Astrocyte (in vitro differentiated cells and primary cell): ENCODE measurements around the gene CYP1A2. TPM values are rescaled to one million over a fixed set of nuclear protein-coding genes. Genes with fewer than 3 reads are reported as not detected.

Source experiments
- DNase-seq: peaks from one replicate; pipeline ENCODE4 v3.0.0-alpha.2; 2010; ENCODE audit warnings: low read depth
- FAIRE-seq: peaks from 2 replicates; lab custom pipeline; 2011; peaks lifted over from hg19 to GRCh38; lab: Jason Lieb, UNC
- H2AFZ ChIP-seq: 2 replicates; pipeline ENCODE4 v1.6.0; 2012; ENCODE audit warnings: low read depth, low read length, inconsistent platforms
- H3K27ac ChIP-seq: 2 replicates; pipeline ENCODE4 v1.5.1; 2011; ENCODE audit warnings: low read depth, low read length, inconsistent platforms
- H3K27me3 ChIP-seq: 2 replicates; pipeline ENCODE4 v1.6.0; 2011; ENCODE audit warnings: low read length, inconsistent platforms; ENCODE audit not compliant: insufficient read depth
- H3K36me3 ChIP-seq: 2 replicates; pipeline ENCODE4 v1.5.1; 2011; ENCODE audit warnings: low read length, inconsistent platforms; ENCODE audit not compliant: insufficient read depth
- H3K4me1 ChIP-seq: 2 replicates; pipeline ENCODE4 v1.5.1; 2011; ENCODE audit warnings: low read length, inconsistent platforms; ENCODE audit not compliant: insufficient read depth
- H3K4me2 ChIP-seq: 2 replicates; pipeline ENCODE4 v1.6.0; 2012; ENCODE audit warnings: low read length, inconsistent platforms
- H3K4me3 ChIP-seq: 2 replicates; pipeline ENCODE4 v1.5.1; 2011; ENCODE audit warnings: low read depth, mild to moderate bottlenecking, low read length, inconsistent platforms; ENCODE audit not compliant: insufficient read depth
- H3K79me2 ChIP-seq: 2 replicates; pipeline ENCODE4 v1.6.0; 2012; ENCODE audit warnings: mild to moderate bottlenecking, low read length, inconsistent platforms; ENCODE audit not compliant: insufficient read depth
- H3K9ac ChIP-seq: 2 replicates; pipeline ENCODE4 v1.6.0; 2012; ENCODE audit warnings: mild to moderate bottlenecking, low read length, inconsistent platforms
- H3K9me3 ChIP-seq: 2 replicates; pipeline ENCODE4 v1.5.1; 2012; ENCODE audit warnings: low read depth, mild to moderate bottlenecking, low read length, inconsistent platforms; ENCODE audit not compliant: insufficient read depth
- H4K20me1 ChIP-seq: 2 replicates; pipeline ENCODE4 v1.6.0; 2012; ENCODE audit warnings: low read length, inconsistent platforms; ENCODE audit not compliant: insufficient read depth
- H3K27ac Mint-ChIP-seq: one replicate; pipeline ENCODE4 v1.8.0; 2021; ENCODE audit warnings: mild to moderate bottlenecking, mixed read lengths; ENCODE audit not compliant: unreplicated experiment
- H3K27me3 Mint-ChIP-seq: one replicate; pipeline ENCODE4 v1.8.0; 2021; ENCODE audit warnings: low read depth, mixed read lengths; ENCODE audit not compliant: unreplicated experiment
- H3K36me3 Mint-ChIP-seq: one replicate; pipeline ENCODE4 v1.8.0; 2021; ENCODE audit warnings: low read depth, mixed read lengths; ENCODE audit not compliant: unreplicated experiment
- H3K4me1 Mint-ChIP-seq: one replicate; pipeline ENCODE4 v1.8.0; 2021; ENCODE audit warnings: low read depth, mixed read lengths; ENCODE audit not compliant: unreplicated experiment
- H3K4me3 Mint-ChIP-seq: one replicate; pipeline ENCODE4 v1.8.0; 2021; ENCODE audit warnings: mild to moderate bottlenecking, moderate library complexity, mixed read lengths; ENCODE audit not compliant: unreplicated experiment
- H3K9me3 Mint-ChIP-seq: one replicate; pipeline ENCODE4 v1.8.0; 2021; ENCODE audit warnings: mild to moderate bottlenecking, mixed read lengths; ENCODE audit not compliant: unreplicated experiment
- CTCF ChIP-seq: IDR thresholded peaks from 2 replicates; pipeline ENCODE4 v1.5.1; 2011; ENCODE audit warnings: low read depth, mild to moderate bottlenecking, inconsistent platforms, low read length, moderate library complexity; ENCODE audit not compliant: insufficient read depth
- EZH2 ChIP-seq: IDR thresholded peaks from 2 replicates; pipeline ENCODE4 v1.6.1; 2012; ENCODE audit warnings: mild to moderate bottlenecking, low read length, inconsistent platforms; ENCODE audit not compliant: insufficient read depth
- total RNA-seq: library from RNA; stranded (reverse); gene quantifications from 2 replicates; pipeline ENCODE4 v1.2.1, GENCODE V29; 2021

The CYP1A2 gene
- total RNA-seq, 1 donor from 2014 or later, result not detected

- DNase-seq, result no peak
- H3K36me3 ChIP-seq, result peaks cover 6% of the 10 kb centered on the region
- no peak overlapping the region for H3K27ac ChIP-seq
- H3K79me2 ChIP-seq, result peaks cover 53% of the 10 kb centered on the region
- Mint-ChIP-seq H3K4me1 (peaks cover 6% of the 10 kb centered on the region), H3K27me3 (no peaks in the 10 kb centered on the region), H3K27ac (no peak overlapping the region), H3K9me3 (no peaks in the 10 kb centered on the region), H3K4me3 (peak overlapping the region; percentile 50), H3K36me3 (peaks cover 2% of the 10 kb centered on the region)
- H3K9me3 ChIP-seq, result no peaks in the 10 kb centered on the region
- H3K4me3 ChIP-seq, result no peak overlapping the region
- H3K4me2 ChIP-seq, result no peak overlapping the region
- no peaks in the 10 kb centered on the region for H3K4me1 ChIP-seq
- no peak for FAIRE-seq
- no peak for TF ChIP-seq EZH2
- no peak for TF ChIP-seq CTCF
- no peak overlapping the region for H3K9ac ChIP-seq
- H2AFZ ChIP-seq, result no peak overlapping the region
- H3K27me3 ChIP-seq, result no peaks in the 10 kb centered on the region
- peaks cover 68% of the 10 kb centered on the region for H4K20me1 ChIP-seq
Observed at GRCh38 chr15:74798388-74799254, 50.0 kb downstream of the CYP1A2 start.

- H3K27ac Mint-ChIP-seq, result no peak overlapping the region
- Histone ChIP-seq H3K9me3 (no peaks in the 10 kb centered on the region), H3K4me2 (no peak overlapping the region), H3K27ac (no peak overlapping the region), H3K4me1 (no peaks in the 10 kb centered on the region), H3K36me3 (peaks cover 6% of the 10 kb centered on the region), H3K4me3 (no peak overlapping the region), H2AFZ (no peak overlapping the region), H3K27me3 (no peaks in the 10 kb centered on the region), H3K79me2 (peaks cover 47% of the 10 kb centered on the region), H4K20me1 (peaks cover 63% of the 10 kb centered on the region), H3K9ac (no peak overlapping the region)
- no peak overlapping the region for H3K4me3 Mint-ChIP-seq
- no peak for DNase-seq
- FAIRE-seq, result no peak
- no peaks in the 10 kb centered on the region for H3K9me3 Mint-ChIP-seq
- peaks cover 2% of the 10 kb centered on the region for H3K36me3 Mint-ChIP-seq
- TF ChIP-seq EZH2 (no peak), CTCF (no peak)
- H3K4me1 Mint-ChIP-seq, result peaks cover 6% of the 10 kb centered on the region
- no peaks in the 10 kb centered on the region for H3K27me3 Mint-ChIP-seq
Observed at GRCh38 chr15:74799255-74799855, 50.7 kb downstream of the CYP1A2 start.
